Ovary (tissue), 3 donors: Measurements from ENCODE around the gene PLET1.

ENCODE experiments used
- EP300 ChIP-seq: sonication (generic); formaldehyde crosslinking; IDR thresholded peaks from one replicate; pipeline ENCODE4 v1.6.1; 2017; ENCODE audit warnings: antibody characterized with exemption
- POLR2A ChIP-seq: fragments of 450-650 bp; IDR thresholded peaks from one replicate; pipeline ENCODE4 v1.6.1; 2017; ENCODE audit warnings: antibody characterized with exemption, mild to moderate bottlenecking, moderate library complexity
- TF ChIP-seq, protein P1 (sequence below), 3 donors: fragments of 450-650 bp in 2 of 3; fragments of 200-600 bp in 1 of 3; IDR thresholded peaks; one replicate each; pipeline versions ENCODE4 v1.5.1 to v1.8.0; 2016 to 2022; ENCODE audit warnings: antibody characterized with exemption in 3 of 3, mild to moderate bottlenecking in 1 of 3
- donor health status: DM: no; HTN: no; CAD: no.

DNA sequence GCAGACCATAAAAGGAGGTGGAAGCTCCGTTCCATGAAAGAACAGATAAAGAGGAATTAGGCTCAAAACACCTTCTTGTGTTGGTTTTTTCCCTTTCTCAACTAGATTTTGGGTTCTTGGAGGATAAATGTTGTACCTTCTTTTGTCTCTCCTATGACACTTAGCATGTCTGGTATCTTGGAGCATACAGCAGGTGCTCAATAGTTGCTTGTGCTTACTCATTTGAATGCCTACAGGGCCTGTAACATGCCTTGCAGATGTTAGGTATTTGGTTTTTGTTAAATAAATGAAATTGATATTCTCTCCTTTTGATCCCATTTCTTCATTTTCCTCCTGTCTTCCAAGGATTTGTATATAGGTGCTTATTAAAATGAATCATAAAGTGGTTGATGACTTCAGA is 16.4 kb upstream of the PLET1 start:
- TF ChIP-seq, protein P1, sequence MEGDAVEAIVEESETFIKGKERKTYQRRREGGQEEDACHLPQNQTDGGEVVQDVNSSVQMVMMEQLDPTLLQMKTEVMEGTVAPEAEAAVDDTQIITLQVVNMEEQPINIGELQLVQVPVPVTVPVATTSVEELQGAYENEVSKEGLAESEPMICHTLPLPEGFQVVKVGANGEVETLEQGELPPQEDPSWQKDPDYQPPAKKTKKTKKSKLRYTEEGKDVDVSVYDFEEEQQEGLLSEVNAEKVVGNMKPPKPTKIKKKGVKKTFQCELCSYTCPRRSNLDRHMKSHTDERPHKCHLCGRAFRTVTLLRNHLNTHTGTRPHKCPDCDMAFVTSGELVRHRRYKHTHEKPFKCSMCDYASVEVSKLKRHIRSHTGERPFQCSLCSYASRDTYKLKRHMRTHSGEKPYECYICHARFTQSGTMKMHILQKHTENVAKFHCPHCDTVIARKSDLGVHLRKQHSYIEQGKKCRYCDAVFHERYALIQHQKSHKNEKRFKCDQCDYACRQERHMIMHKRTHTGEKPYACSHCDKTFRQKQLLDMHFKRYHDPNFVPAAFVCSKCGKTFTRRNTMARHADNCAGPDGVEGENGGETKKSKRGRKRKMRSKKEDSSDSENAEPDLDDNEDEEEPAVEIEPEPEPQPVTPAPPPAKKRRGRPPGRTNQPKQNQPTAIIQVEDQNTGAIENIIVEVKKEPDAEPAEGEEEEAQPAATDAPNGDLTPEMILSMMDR (IDR thresholded peaks at IDR 0.05): no peak
- TF ChIP-seq EP300 (no peak), POLR2A (no peak)
